ENCODE measurements around the gene SMG6. TPM values are rescaled to one million over a fixed set of nuclear protein-coding genes. Genes with fewer than 3 reads are reported as not detected.
"Not testable (repeated sequence)": the region's sequence is repeated elsewhere in the genome, so short reads cannot be mapped to it uniquely, and the experiment has no call there.

The SMG6 gene
- total and polyA plus RNA-seq, 4 experiments from 2014 or later: 3.8 to 58.5 (median 30.6) TPM

GRCh38 chr17:2274414-2274813, 29.2 kb downstream of the SMG6 start:
- peak overlapping the region in 3 of 7 donors; percentile 18 to 76 (median 20) for H3K27ac Mint-ChIP-seq
- Histone ChIP-seq H3K27me3 (ENCODE audit: insufficient read depth, low read length) (no peaks in the 10 kb centered on the region), H3K9me3 (ENCODE audit: control insufficient read depth in 1 of 2, low read length in 2 of 2) (no peaks in the 10 kb centered on the region), H3K36me3 (ENCODE audit: insufficient read depth, low read length) (peaks cover 16% of the 10 kb centered on the region), H3K4me3 (ENCODE audit: low read length in 2 of 2) (no peak overlapping the region), H3K4me1 (ENCODE audit: insufficient read depth, low read length) (peaks cover 28% of the 10 kb centered on the region), H3K27ac (ENCODE audit: low read depth, low read length) (no peak overlapping the region)
- no peak for DNase-seq
- intact Hi-C loops (cut with micrococcal nuclease): no loop called here
- peaks cover 35 to 45% of the 10 kb centered on the region in 2 donors for H3K36me3 Mint-ChIP-seq
- H3K9me3 Mint-ChIP-seq: no peaks in the 10 kb centered on the region
- ChIA-PET CTCF (ENCODE audit: partially characterized antibody) (no interaction called here), POLR2A (ENCODE audit: partially characterized antibody) (no interaction called here)
- no peak overlapping the region for H3K4me3 Mint-ChIP-seq
- peaks cover 30 to 53% (median 43%) of the 10 kb centered on the region in 4 donors for H3K4me1 Mint-ChIP-seq
- H3K27me3 Mint-ChIP-seq: no peaks in the 10 kb centered on the region

GRCh38 chr17:2271985-2272702, 31.4 kb downstream of the SMG6 start:
- POLR2A ChIA-PET (ENCODE audit: partially characterized antibody): interaction anchor here (0.6 to 1.3 kb wide), 3 partner anchors 9 to 27 kb away, joined by 3 read pairs; no protein-coding TSS in a partner anchor
- H3K9me3 Mint-ChIP-seq: no peaks in the 10 kb centered on the region
- no peaks in the 10 kb centered on the region for H3K27me3 ChIP-seq (ENCODE audit: insufficient read depth, low read length)
- H3K27me3 Mint-ChIP-seq: no peaks in the 10 kb centered on the region
- CTCF ChIA-PET (ENCODE audit: partially characterized antibody): interaction anchor here (6.6 kb wide), 1 partner anchor 27 kb away, joined by 37 read pairs; no protein-coding TSS in a partner anchor
- intact Hi-C loops (cut with micrococcal nuclease): no loop called here
- H3K27ac Mint-ChIP-seq: peak overlapping the region in 6 of 7 donors; percentile 48 to 91 (median 67)
- peaks cover 9% of the 10 kb centered on the region for H3K36me3 ChIP-seq (ENCODE audit: insufficient read depth, low read length)
- H3K36me3 Mint-ChIP-seq: peaks cover 24 to 39% of the 10 kb centered on the region in 2 donors
- DNase-seq: no peak
- peaks cover 38 to 64% (median 51%) of the 10 kb centered on the region in 4 donors for H3K4me1 Mint-ChIP-seq
- peak overlapping the region in 6 of 8 donors; percentile 10 to 57 (median 34) for H3K4me3 Mint-ChIP-seq
- no peak overlapping the region for H3K4me3 ChIP-seq (ENCODE audit: low read length in 2 of 2)
- no peak overlapping the region for H3K27ac ChIP-seq (ENCODE audit: low read depth, low read length)
- no peaks in the 10 kb centered on the region for H3K9me3 ChIP-seq (ENCODE audit: control insufficient read depth in 1 of 2, low read length in 2 of 2)
- H3K4me1 ChIP-seq (ENCODE audit: insufficient read depth, low read length): peaks cover 45% of the 10 kb centered on the region

GRCh38 chr17:2267354-2267753, 36.2 kb downstream of the SMG6 start:
- peak overlapping the region; percentile 87 for H3K27ac ChIP-seq (ENCODE audit: low read depth, low read length)
- peaks cover 79% of the 10 kb centered on the region for H3K4me1 ChIP-seq (ENCODE audit: insufficient read depth, low read length)

GRCh38 chr17:2266865-2267228, 36.7 kb downstream of the SMG6 start:
- Mint-ChIP-seq H3K27me3 (no peaks in the 10 kb centered on the region), H3K4me3 (peak overlapping the region; percentile 72 to 86 (median 85)), H3K36me3 (peaks cover 6 to 29% of the 10 kb centered on the region in 2 donors), H3K27ac (peak overlapping the region; percentile 98 to 99 (median 99)), H3K4me1 (peaks cover 50 to 82% (median 69%) of the 10 kb centered on the region in 4 donors), H3K9me3 (peaks cover 0 to 3% (median 0%) of the 10 kb centered on the region in 8 donors)
- H3K27ac ChIP-seq (ENCODE audit: low read depth, low read length): peak overlapping the region; percentile 87
- POLR2A ChIA-PET (ENCODE audit: partially characterized antibody): interaction anchor here (0.7 to 6.4 kb wide), 18 partner anchors 9 to 551 kb away, joined by 3 to 75 read pairs (median 6); partner anchors contain the start of genes HIC1, MNT, RTN4RL1 and SGSM2
- peak overlapping the region; percentile 1 to 13 for H3K4me3 ChIP-seq (ENCODE audit: low read length in 2 of 2)
- H3K4me1 ChIP-seq (ENCODE audit: insufficient read depth, low read length): peaks cover 79% of the 10 kb centered on the region
- H3K36me3 ChIP-seq (ENCODE audit: insufficient read depth, low read length): peaks cover 5% of the 10 kb centered on the region
- no peaks in the 10 kb centered on the region for H3K27me3 ChIP-seq (ENCODE audit: insufficient read depth, low read length)
- intact Hi-C loops (cut with micrococcal nuclease): loop anchor here (1.0 to 10.0 kb wide), 5 partner anchors 15 to 622 kb away; partner anchors contain the start of genes RILP, SCARF1, SMG6 and SRR
- CTCF ChIA-PET (ENCODE audit: partially characterized antibody): interaction anchor here (1.3 to 7.2 kb wide), 7 partner anchors 12 to 212 kb away, joined by 5 to 60 read pairs (median 20); partner anchors contain the start of gene HIC1
- no peak for DNase-seq
- H3K9me3 ChIP-seq (ENCODE audit: control insufficient read depth in 1 of 2, low read length in 2 of 2): no peaks in the 10 kb centered on the region

More at GRCh38 chr17:2267354-2267753, 36.2 kb downstream of the SMG6 start:
- H3K9me3 Mint-ChIP-seq: peaks cover 0 to 3% (median 0%) of the 10 kb centered on the region in 8 donors
- ChIA-PET CTCF (ENCODE audit: partially characterized antibody) (interaction anchor here (1.0 to 7.2 kb wide), 6 partner anchors 9 to 213 kb away, joined by 3 to 49 read pairs (median 14); partner anchors contain the start of gene HIC1), POLR2A (ENCODE audit: partially characterized antibody) (interaction anchor here (0.7 to 6.4 kb wide), 13 partner anchors 9 to 551 kb away, joined by 3 to 75 read pairs (median 16); partner anchors contain the start of genes HIC1, MNT, SGSM2 and SMG6)
- H3K36me3 Mint-ChIP-seq: peaks cover 9 to 32% of the 10 kb centered on the region in 2 donors
- H3K27me3 Mint-ChIP-seq: no peaks in the 10 kb centered on the region
- H3K4me3 Mint-ChIP-seq: peak overlapping the region in 7 of 8 donors; percentile 72 to 86 (median 85)
- H3K9me3 ChIP-seq (ENCODE audit: control insufficient read depth in 1 of 2, low read length in 2 of 2): no peaks in the 10 kb centered on the region
- DNase-seq: no peak
- peak overlapping the region in 1 of 2 donors; percentile 1 for H3K4me3 ChIP-seq (ENCODE audit: low read length in 2 of 2)
- peak overlapping the region; percentile 98 to 99 (median 99) for H3K27ac Mint-ChIP-seq
- peaks cover 51 to 82% (median 68%) of the 10 kb centered on the region in 4 donors for H3K4me1 Mint-ChIP-seq
- intact Hi-C loops (cut with micrococcal nuclease): loop anchor here (5.0 to 10.0 kb wide), 2 partner anchors 50 to 623 kb away; partner anchors contain the start of genes RILP and SCARF1
- no peaks in the 10 kb centered on the region for H3K27me3 ChIP-seq (ENCODE audit: insufficient read depth, low read length)
- H3K36me3 ChIP-seq (ENCODE audit: insufficient read depth, low read length): peaks cover 5% of the 10 kb centered on the region

- H3K4me1 Mint-ChIP-seq: peaks cover 52 to 86% (median 73%) of the 10 kb centered on the region in 4 donors
- intact Hi-C loops (cut with micrococcal nuclease): loop anchor here (1.0 to 10.0 kb wide), 5 partner anchors 16 to 621 kb away; partner anchors contain the start of genes RILP, SCARF1, SMG6 and SRR
- H3K27ac Mint-ChIP-seq: peak overlapping the region; percentile 98 to 99 (median 99)
- DNase-seq: peak; percentile 90 to 97 (median 91)
- Histone ChIP-seq H3K27ac (ENCODE audit: low read depth, low read length) (peak overlapping the region; percentile 87), H3K4me1 (ENCODE audit: insufficient read depth, low read length) (peaks cover 82% of the 10 kb centered on the region), H3K4me3 (ENCODE audit: low read length in 2 of 2) (peak overlapping the region; percentile 13 to 26), H3K9me3 (ENCODE audit: control insufficient read depth in 1 of 2, low read length in 2 of 2) (no peaks in the 10 kb centered on the region), H3K27me3 (ENCODE audit: insufficient read depth, low read length) (no peaks in the 10 kb centered on the region), H3K36me3 (ENCODE audit: insufficient read depth, low read length) (peaks cover 5% of the 10 kb centered on the region)
- ChIA-PET CTCF (ENCODE audit: partially characterized antibody) (interaction anchor here (0.6 to 7.2 kb wide), 9 partner anchors 12 to 214 kb away, joined by 3 to 60 read pairs (median 6); partner anchors contain the start of gene HIC1), POLR2A (ENCODE audit: partially characterized antibody) (interaction anchor here (0.7 to 6.4 kb wide), 19 partner anchors 8 to 550 kb away, joined by 3 to 75 read pairs (median 5); partner anchors contain the start of genes HIC1, MNT, OVCA2 and RTN4RL1)
- peaks cover 8 to 31% of the 10 kb centered on the region in 2 donors for H3K36me3 Mint-ChIP-seq
- H3K4me3 Mint-ChIP-seq: peak overlapping the region; percentile 72 to 86 (median 85)
- peaks cover 0 to 3% (median 0%) of the 10 kb centered on the region in 8 donors for H3K9me3 Mint-ChIP-seq
- no peaks in the 10 kb centered on the region for H3K27me3 Mint-ChIP-seq
Observed at GRCh38 chr17:2266045-2266864, 37.3 kb downstream of the SMG6 start.

- ChIA-PET CTCF (ENCODE audit: partially characterized antibody) (interaction anchor here (0.7 to 7.2 kb wide), 7 partner anchors 15 to 373 kb away, joined by 3 to 60 read pairs (median 20); partner anchors contain the start of gene HIC1), POLR2A (ENCODE audit: partially characterized antibody) (interaction anchor here (0.6 to 6.4 kb wide), 14 partner anchors 7 to 549 kb away, joined by 3 to 75 read pairs (median 9); partner anchors contain the start of genes HIC1, MNT, RTN4RL1 and SMG6)
- peaks cover 8 to 28% of the 10 kb centered on the region in 2 donors for H3K36me3 Mint-ChIP-seq
- H3K4me3 Mint-ChIP-seq: peak overlapping the region; percentile 26 to 86 (median 81)
- H3K4me3 ChIP-seq (ENCODE audit: low read length in 2 of 2): peak overlapping the region; percentile 13 to 26
- not testable (repeated sequence) for H3K27me3 Mint-ChIP-seq; H3K9me3 Mint-ChIP-seq; H3K27me3 ChIP-seq (ENCODE audit: insufficient read depth, low read length); DNase-seq; H3K36me3 ChIP-seq (ENCODE audit: insufficient read depth, low read length); H3K9me3 ChIP-seq (ENCODE audit: control insufficient read depth in 1 of 2, low read length in 2 of 2)
- peaks cover 92% of the 10 kb centered on the region for H3K4me1 ChIP-seq (ENCODE audit: insufficient read depth, low read length)
- peak overlapping the region; percentile 98 to 99 (median 99) for H3K27ac Mint-ChIP-seq
- peak overlapping the region; percentile 87 for H3K27ac ChIP-seq (ENCODE audit: low read depth, low read length)
- intact Hi-C loops (cut with micrococcal nuclease): loop anchor here (5.0 to 10.0 kb wide), 2 partner anchors 48 to 620 kb away; partner anchors contain the start of genes RILP and SCARF1
- H3K4me1 Mint-ChIP-seq: peaks cover 51 to 86% (median 72%) of the 10 kb centered on the region in 4 donors
Observed at GRCh38 chr17:2265166-2265565, 38.4 kb downstream of the SMG6 start.

Data from CD4-positive, alpha-beta memory T cell (primary cell).